Occipital lobe (tissue), 1 donor: ENCODE results near the gene TUBA3D. TPM values are rescaled to one million over a fixed set of nuclear protein-coding genes. Genes with fewer than 3 reads are reported as not detected.

Source experiments
- total RNA-seq: library from RNA; depleted of rRNA; stranded (reverse); fragments of >200 nt; gene quantifications from one replicate; pipeline ENCODE4 v1.2.3, GENCODE V29; 2014

The TUBA3D gene
- total RNA-seq, 1 donor from 2014 or later: not detected

Other genes starting within 250 kb of the TUBA3D start
- 0.62 TPM for gene RAB6D, start 112.0 kb upstream of the TUBA3D start, total RNA-seq
- gene MZT2A, start 16.3 kb downstream of the TUBA3D start, total RNA-seq: 45.9 TPM
- gene CCDC74A, start 51.8 kb downstream of the TUBA3D start, total RNA-seq: 4.1 TPM